Liver (tissue), 3 donors: ENCODE measurements around the gene TGM6.

ENCODE experiments used
- EGR1 ChIP-seq, 2 donors: IDR thresholded peaks; 2 replicates each; pipeline ENCODE4 v1.6.1; 2016 to 2018; ENCODE audit warnings: antibody characterized with exemption in 2 of 2, low read depth in 2 of 2
- FOXA1 ChIP-seq: IDR thresholded peaks from 2 replicates; pipeline ENCODE4 v1.6.1; 2016; ENCODE audit warnings: antibody characterized with exemption
- HNF4G ChIP-seq: IDR thresholded peaks from 2 replicates; pipeline ENCODE4 v1.6.1; 2016; ENCODE audit warnings: antibody characterized with exemption
- REST ChIP-seq: IDR thresholded peaks from 2 replicates; pipeline ENCODE4 v1.6.1; 2016; ENCODE audit warnings: antibody characterized with exemption, mild to moderate bottlenecking
- SP1 ChIP-seq: IDR thresholded peaks from 2 replicates; pipeline ENCODE4 v1.6.1; 2018; ENCODE audit warnings: antibody characterized with exemption, mild to moderate bottlenecking
- TAF1 ChIP-seq: conservative IDR thresholded peaks from 2 replicates; pipeline ENCODE4 v1.6.1; 2016; ENCODE audit warnings: antibody characterized with exemption, mild to moderate bottlenecking
- YY1 ChIP-seq: IDR thresholded peaks from 2 replicates; pipeline ENCODE4 v1.6.1; 2016; ENCODE audit warnings: antibody characterized with exemption, mild to moderate bottlenecking
- TF ChIP-seq, protein P1 (sequence below): fragments of 150-350 bp; IDR thresholded peaks from 2 replicates; pipeline ENCODE4 v1.5.1; 2017; ENCODE audit warnings: improper control_type of control experiment, low read depth, low read length; ENCODE audit not compliant: missing input control
- TF ChIP-seq, protein P2 (sequence below): IDR thresholded peaks from 2 replicates; pipeline ENCODE4 v1.6.1; 2016; ENCODE audit warnings: antibody characterized with exemption
- TF ChIP-seq, protein P3 (sequence below): IDR thresholded peaks from 2 replicates; pipeline ENCODE4 v1.6.1; 2016; ENCODE audit warnings: antibody characterized with exemption
- TF ChIP-seq, protein P4 (sequence below): IDR thresholded peaks from 2 replicates; pipeline ENCODE4 v1.6.1; 2016; ENCODE audit warnings: antibody characterized with exemption
- donor health status: healthy.
- donor health status: healthy.

- TF ChIP-seq EGR1 (IDR thresholded peaks at IDR 0.05; ENCODE audit: low read depth in 2 of 2) (no peak), REST (no peak), FOXA1 (no peak), YY1 (no peak), TAF1 (no peak), SP1 (no peak), HNF4G (no peak)
- TF ChIP-seq, protein P1, sequence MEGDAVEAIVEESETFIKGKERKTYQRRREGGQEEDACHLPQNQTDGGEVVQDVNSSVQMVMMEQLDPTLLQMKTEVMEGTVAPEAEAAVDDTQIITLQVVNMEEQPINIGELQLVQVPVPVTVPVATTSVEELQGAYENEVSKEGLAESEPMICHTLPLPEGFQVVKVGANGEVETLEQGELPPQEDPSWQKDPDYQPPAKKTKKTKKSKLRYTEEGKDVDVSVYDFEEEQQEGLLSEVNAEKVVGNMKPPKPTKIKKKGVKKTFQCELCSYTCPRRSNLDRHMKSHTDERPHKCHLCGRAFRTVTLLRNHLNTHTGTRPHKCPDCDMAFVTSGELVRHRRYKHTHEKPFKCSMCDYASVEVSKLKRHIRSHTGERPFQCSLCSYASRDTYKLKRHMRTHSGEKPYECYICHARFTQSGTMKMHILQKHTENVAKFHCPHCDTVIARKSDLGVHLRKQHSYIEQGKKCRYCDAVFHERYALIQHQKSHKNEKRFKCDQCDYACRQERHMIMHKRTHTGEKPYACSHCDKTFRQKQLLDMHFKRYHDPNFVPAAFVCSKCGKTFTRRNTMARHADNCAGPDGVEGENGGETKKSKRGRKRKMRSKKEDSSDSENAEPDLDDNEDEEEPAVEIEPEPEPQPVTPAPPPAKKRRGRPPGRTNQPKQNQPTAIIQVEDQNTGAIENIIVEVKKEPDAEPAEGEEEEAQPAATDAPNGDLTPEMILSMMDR: no peak
- TF ChIP-seq, protein P2, sequence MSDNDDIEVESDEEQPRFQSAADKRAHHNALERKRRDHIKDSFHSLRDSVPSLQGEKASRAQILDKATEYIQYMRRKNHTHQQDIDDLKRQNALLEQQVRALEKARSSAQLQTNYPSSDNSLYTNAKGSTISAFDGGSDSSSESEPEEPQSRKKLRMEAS: no peak
- TF ChIP-seq, protein P3, sequence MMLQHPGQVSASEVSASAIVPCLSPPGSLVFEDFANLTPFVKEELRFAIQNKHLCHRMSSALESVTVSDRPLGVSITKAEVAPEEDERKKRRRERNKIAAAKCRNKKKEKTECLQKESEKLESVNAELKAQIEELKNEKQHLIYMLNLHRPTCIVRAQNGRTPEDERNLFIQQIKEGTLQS: no peak
- TF ChIP-seq, protein P4, sequence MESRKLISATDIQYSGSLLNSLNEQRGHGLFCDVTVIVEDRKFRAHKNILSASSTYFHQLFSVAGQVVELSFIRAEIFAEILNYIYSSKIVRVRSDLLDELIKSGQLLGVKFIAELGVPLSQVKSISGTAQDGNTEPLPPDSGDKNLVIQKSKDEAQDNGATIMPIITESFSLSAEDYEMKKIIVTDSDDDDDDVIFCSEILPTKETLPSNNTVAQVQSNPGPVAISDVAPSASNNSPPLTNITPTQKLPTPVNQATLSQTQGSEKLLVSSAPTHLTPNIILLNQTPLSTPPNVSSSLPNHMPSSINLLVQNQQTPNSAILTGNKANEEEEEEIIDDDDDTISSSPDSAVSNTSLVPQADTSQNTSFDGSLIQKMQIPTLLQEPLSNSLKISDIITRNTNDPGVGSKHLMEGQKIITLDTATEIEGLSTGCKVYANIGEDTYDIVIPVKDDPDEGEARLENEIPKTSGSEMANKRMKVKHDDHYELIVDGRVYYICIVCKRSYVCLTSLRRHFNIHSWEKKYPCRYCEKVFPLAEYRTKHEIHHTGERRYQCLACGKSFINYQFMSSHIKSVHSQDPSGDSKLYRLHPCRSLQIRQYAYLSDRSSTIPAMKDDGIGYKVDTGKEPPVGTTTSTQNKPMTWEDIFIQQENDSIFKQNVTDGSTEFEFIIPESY: no peak
These were observed 14.4 kb downstream of the TGM6 start for GRCh38 chr20:2395136-2395535.
